Cardiac muscle cell (in vitro differentiated cells and primary cell): ENCODE measurements around the gene GPRC5B. TPM values are rescaled to one million over a fixed set of nuclear protein-coding genes. Genes with fewer than 3 reads are reported as not detected.
A peak's percentile ranks its signal among the peaks of the same experiment; 100 is the strongest.

Source experiments
- DNase-seq, 2 donors: peaks; one replicate each; pipeline versions ENCODE4 v3.0.0 to v3.0.0-alpha.2; 2010 to 2017; ENCODE audit warnings: low read depth in 1 of 2, low spot score in 1 of 2
- H3K27ac ChIP-seq: fragments of 200-600 bp; sonication (generic); 2 replicates; pipeline ENCODE4 v1.5.1; 2016
- H3K27me3 ChIP-seq: fragments of 200-600 bp; sonication (generic); 2 replicates; pipeline ENCODE4 v1.6.0; 2016; ENCODE audit warnings: control low read depth
- H3K36me3 ChIP-seq: fragments of 200-600 bp; sonication (generic); 2 replicates; pipeline ENCODE4 v1.5.1; 2016; ENCODE audit warnings: control low read depth
- H3K4me1 ChIP-seq: fragments of 200-600 bp; sonication (generic); 2 replicates; pipeline ENCODE4 v1.8.1; 2017; ENCODE audit warnings: low read depth, mild to moderate bottlenecking, mixed run types
- H3K4me3 ChIP-seq: fragments of 200-600 bp; sonication (generic); 2 replicates; pipeline ENCODE4 v1.5.1; 2016; ENCODE audit warnings: mild to moderate bottlenecking
- H3K9me3 ChIP-seq: fragments of 200-600 bp; sonication (generic); 2 replicates; pipeline ENCODE4 v1.5.1; 2017; ENCODE audit warnings: low read depth, mild to moderate bottlenecking, control low read depth
- polyA plus RNA-seq: library from polyadenylated mRNA; unstranded; fragments of >200 nt; fragmentation: Nextera tagmentation; extraction: Ambion mirVana; gene quantifications from 2 replicates; pipeline ENCODE4 v1.2.1, GENCODE V29; 2016
- total RNA-seq: library from RNA; depleted of rRNA; stranded (reverse); fragments of >200 nt; gene quantifications from 2 replicates; pipeline ENCODE4 v1.2.3, GENCODE V29; 2016
- TF ChIP-seq, protein P1 (sequence below): IDR thresholded peaks from 2 replicates; pipeline ENCODE4 v1.5.1; 2012; ENCODE audit warnings: low read depth, mild to moderate bottlenecking, low read length

The GPRC5B gene
- total and polyA plus RNA-seq, 2 experiments from 2014 or later: 14.7 to 15.5 TPM

DNA sequence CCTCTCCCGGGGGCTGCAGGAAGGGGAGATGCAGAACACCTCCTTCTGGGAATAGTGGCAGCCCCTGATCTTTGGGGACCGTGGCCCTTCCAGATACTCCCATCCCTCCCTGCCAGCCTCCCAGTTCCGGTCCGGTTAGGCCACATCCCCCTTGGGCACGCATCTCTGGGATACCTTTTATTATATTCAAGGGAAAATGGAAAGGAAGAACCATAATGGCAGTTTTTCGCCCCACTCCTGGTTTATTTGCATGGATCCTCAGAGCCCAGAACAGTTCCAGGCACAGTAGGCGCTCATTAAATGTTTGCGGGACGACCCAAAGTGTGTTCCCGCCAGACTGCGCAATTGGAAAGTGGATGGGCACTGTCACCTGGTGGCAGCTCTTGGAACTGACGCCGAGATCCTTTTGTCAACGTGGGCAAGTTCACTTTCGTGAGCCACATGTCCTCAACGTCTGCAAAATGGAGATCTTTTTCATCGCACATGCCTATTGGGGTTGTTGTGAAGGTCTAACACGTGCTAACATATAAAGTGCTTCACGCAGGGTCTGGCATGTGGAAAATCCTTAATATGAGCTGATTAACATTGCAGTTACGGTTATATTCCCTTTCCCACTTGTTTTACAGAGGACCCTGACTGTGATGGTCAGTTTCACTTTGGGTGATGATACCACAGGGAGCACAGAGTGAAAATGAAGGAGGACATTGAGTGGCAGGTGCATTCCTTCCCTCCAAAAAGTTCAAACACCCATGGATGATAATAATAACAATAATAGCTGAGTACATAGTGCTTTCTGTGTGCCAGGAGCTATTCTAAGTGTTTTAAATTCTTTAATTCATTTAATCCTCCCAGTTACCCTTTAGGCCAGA, 1.7 kb upstream of the GPRC5B start:
- Histone ChIP-seq H3K27me3 (no peaks in the 10 kb centered on the region), H3K27ac (no peak overlapping the region), H3K36me3 (no peaks in the 10 kb centered on the region), H3K4me1 (peaks cover 8% of the 10 kb centered on the region), H3K4me3 (no peak overlapping the region), H3K9me3 (no peaks in the 10 kb centered on the region)
- DNase-seq: peak; percentile 79 to 85
- TF ChIP-seq, protein P1, sequence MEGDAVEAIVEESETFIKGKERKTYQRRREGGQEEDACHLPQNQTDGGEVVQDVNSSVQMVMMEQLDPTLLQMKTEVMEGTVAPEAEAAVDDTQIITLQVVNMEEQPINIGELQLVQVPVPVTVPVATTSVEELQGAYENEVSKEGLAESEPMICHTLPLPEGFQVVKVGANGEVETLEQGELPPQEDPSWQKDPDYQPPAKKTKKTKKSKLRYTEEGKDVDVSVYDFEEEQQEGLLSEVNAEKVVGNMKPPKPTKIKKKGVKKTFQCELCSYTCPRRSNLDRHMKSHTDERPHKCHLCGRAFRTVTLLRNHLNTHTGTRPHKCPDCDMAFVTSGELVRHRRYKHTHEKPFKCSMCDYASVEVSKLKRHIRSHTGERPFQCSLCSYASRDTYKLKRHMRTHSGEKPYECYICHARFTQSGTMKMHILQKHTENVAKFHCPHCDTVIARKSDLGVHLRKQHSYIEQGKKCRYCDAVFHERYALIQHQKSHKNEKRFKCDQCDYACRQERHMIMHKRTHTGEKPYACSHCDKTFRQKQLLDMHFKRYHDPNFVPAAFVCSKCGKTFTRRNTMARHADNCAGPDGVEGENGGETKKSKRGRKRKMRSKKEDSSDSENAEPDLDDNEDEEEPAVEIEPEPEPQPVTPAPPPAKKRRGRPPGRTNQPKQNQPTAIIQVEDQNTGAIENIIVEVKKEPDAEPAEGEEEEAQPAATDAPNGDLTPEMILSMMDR: peak; percentile 100

DNA sequence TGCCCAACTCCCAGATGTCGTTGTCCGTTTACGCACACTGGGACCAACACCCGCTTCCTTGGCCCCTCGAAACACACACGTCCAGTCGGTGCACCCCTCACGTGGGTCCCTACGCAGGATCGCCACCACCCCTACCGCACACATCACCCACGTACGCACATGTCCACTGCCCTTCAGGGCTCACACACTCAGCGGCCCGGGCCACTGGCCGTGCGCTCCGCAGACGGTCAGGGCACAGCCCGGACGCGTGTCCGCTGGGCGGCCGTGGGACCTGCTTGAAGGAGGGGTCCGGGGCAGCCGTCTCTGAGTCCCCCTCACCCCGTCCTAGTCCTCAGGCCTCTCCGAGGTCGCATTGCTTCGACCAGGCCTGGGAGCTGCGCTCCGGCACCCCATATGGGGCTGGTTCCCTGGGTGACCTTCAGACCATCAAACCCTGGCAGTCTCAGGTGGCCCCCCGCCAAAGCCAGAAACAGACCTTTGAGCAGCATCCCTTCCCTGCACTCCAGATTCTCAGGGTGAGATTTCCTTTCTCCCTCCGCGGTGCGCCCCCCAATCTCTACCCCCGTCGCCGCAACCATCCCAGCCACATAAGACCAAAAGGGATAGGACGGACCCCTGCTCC, 914 bp upstream of the GPRC5B start:
- H3K27ac ChIP-seq: no peak overlapping the region
- H3K36me3 ChIP-seq: no peaks in the 10 kb centered on the region
- peaks cover 8% of the 10 kb centered on the region for H3K4me1 ChIP-seq
- H3K9me3 ChIP-seq: no peaks in the 10 kb centered on the region
- no peak overlapping the region for H3K4me3 ChIP-seq
- H3K27me3 ChIP-seq: no peaks in the 10 kb centered on the region
- peak in 1 of 2 donors; percentile 36 for DNase-seq
- TF ChIP-seq, protein P1: no peak

- H3K27me3 ChIP-seq: no peaks in the 10 kb centered on the region
- peak overlapping the region; percentile 83 for H3K4me3 ChIP-seq
- peaks cover 12% of the 10 kb centered on the region for H3K4me1 ChIP-seq
- no peaks in the 10 kb centered on the region for H3K9me3 ChIP-seq
- TF ChIP-seq, protein P1: no peak
- no peaks in the 10 kb centered on the region for H3K36me3 ChIP-seq
- no peak overlapping the region for H3K27ac ChIP-seq
- peak in 1 of 2 donors; percentile 38 for DNase-seq
Measured at GRCh38 chr16:19883966-19884485, 622 bp downstream of the GPRC5B start.

DNA sequence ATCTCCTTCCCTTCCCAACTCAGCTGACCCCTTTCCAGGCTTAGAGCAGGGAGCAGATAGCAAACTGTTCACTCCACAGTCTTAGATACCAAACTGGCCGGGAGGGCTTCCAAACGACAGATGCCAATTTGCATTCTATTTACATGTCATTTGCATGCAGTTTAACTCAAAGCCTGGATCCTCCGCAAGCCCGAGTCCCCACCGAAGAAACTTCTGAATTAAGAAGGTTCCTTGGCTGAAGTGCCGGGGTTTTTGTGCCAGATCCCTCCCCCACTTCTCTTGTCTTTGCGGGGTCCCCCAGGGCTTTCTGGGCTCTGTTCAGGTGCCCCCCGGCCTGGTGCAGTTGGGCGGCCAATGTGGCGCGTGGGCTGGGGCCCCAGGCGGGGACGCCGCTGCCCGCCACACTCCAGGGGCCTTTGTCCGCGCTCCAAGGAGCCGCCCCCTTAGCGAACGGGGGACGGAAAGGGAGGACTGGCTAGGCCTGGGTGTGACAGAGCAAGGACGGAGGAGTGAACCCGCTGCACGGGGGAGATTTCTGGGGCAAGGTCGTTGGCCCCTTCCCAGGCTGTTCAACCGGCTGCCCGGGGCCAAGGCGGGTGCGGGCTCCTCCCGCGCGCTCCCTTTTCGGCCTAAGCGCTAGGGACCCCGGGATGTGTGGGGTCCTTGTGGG, 1.2 kb downstream of the GPRC5B start:
- Histone ChIP-seq H3K36me3 (no peaks in the 10 kb centered on the region), H3K9me3 (no peaks in the 10 kb centered on the region), H3K27ac (no peak overlapping the region), H3K27me3 (no peaks in the 10 kb centered on the region), H3K4me1 (peaks cover 12% of the 10 kb centered on the region), H3K4me3 (peak overlapping the region; percentile 83)
- TF ChIP-seq, protein P1: no peak
- DNase-seq: peak; percentile 69 to 70

GRCh38 chr16:19882646-19883045, 2.0 kb downstream of the GPRC5B start:
- Histone ChIP-seq H3K27me3 (no peaks in the 10 kb centered on the region), H3K27ac (no peak overlapping the region), H3K4me1 (peaks cover 12% of the 10 kb centered on the region), H3K9me3 (no peaks in the 10 kb centered on the region), H3K36me3 (no peaks in the 10 kb centered on the region), H3K4me3 (peak overlapping the region; percentile 83)
- TF ChIP-seq, protein P1: no peak
- DNase-seq: no peak
